AG09309 (cell line): ENCODE data around the gene SLC30A1.

ENCODE experiments used
- DNase-seq: peaks from one replicate; pipeline ENCODE4 v3.0.0-alpha.2; 2010; ENCODE audit warnings: low read depth
- H3K4me3 ChIP-seq: 2 replicates; pipeline ENCODE4 v1.5.1; 2011; ENCODE audit warnings: mild to moderate bottlenecking, low read depth, low read length, moderate library complexity; ENCODE audit not compliant: control insufficient read depth
- CTCF ChIP-seq: IDR thresholded peaks from 2 replicates; pipeline ENCODE4 v1.5.1; 2011; ENCODE audit warnings: mild to moderate bottlenecking, low read depth, low read length, inconsistent platforms; ENCODE audit not compliant: insufficient read depth, control insufficient read depth; ENCODE audit errors: missing control alignments

SLC30A1 gene

GRCh38 chr1:211609120-211610024, 30.4 kb upstream of the SLC30A1 start:
- no peak for TF ChIP-seq CTCF
- DNase-seq = no peak
- no peak overlapping the region for H3K4me3 ChIP-seq

GRCh38 chr1:211607754-211608473, 29.0 kb upstream of the SLC30A1 start:
- H3K4me3 ChIP-seq = no peak overlapping the region

GRCh38 chr1:211606914-211607753, 28.2 kb upstream of the SLC30A1 start:
- no peak for TF ChIP-seq CTCF
- no peak for DNase-seq
- no peak overlapping the region for H3K4me3 ChIP-seq

More at GRCh38 chr1:211607754-211608473, 29.0 kb upstream of the SLC30A1 start:
- TF ChIP-seq CTCF = no peak
- no peak for DNase-seq

GRCh38 chr1:211606332-211606913, 27.5 kb upstream of the SLC30A1 start:
- no peak for DNase-seq
- TF ChIP-seq CTCF = no peak
- H3K4me3 ChIP-seq = no peak overlapping the region

- no peak overlapping the region for H3K4me3 ChIP-seq
- DNase-seq = no peak
- TF ChIP-seq CTCF = no peak
Observed at GRCh38 chr1:211605603-211606331, 26.8 kb upstream of the SLC30A1 start.
